Adrenal gland (tissue), 5 donors: ENCODE measurements around the gene EMILIN2.

Experiments used
- POLR2A ChIP-seq, 2 donors: fragments of 450-650 bp; IDR thresholded peaks; one replicate each; pipeline ENCODE4 v1.6.1; 2017; ENCODE audit warnings: antibody characterized with exemption in 2 of 2, mild to moderate bottlenecking in 2 of 2, moderate library complexity in 1 of 2
- TF ChIP-seq, protein P1 (sequence below), 6 experiments: fragments of 450-650 bp in 4 of 6; fragments of 200-600 bp in 2 of 6; sonication (generic) in 1 of 6; IDR thresholded peaks; 1 replicate in 5 of 6; 2 replicates in 1 of 6; pipeline versions ENCODE4 v1.5.1 to v1.8.0; 2016 to 2021; ENCODE audit warnings: antibody characterized with exemption in 6 of 6, mild to moderate bottlenecking in 2 of 6, moderate library complexity in 1 of 6
- donor health status: DM: no; HTN: no; CAD: no.

DNA sequence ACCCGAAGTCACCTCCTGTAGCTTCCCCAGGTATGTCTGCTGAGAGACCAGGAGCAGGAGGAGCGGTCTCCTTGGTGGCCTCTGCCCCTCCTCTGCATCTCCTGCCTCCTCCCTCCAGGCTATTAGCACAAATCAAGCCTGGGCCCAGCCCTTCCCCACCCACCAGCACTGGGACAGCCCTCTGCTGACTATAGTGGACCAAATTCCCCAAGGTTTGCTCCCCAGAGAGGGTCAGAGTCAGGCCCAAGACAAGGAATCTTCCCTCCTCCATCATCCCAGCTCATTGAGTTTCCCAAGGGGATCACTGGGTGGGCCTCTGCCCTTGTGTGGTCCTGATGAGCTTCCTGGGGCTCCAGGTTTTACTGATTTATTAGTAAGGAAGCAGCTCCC, 62.1 kb downstream of the EMILIN2 start:
- TF ChIP-seq, protein P1, sequence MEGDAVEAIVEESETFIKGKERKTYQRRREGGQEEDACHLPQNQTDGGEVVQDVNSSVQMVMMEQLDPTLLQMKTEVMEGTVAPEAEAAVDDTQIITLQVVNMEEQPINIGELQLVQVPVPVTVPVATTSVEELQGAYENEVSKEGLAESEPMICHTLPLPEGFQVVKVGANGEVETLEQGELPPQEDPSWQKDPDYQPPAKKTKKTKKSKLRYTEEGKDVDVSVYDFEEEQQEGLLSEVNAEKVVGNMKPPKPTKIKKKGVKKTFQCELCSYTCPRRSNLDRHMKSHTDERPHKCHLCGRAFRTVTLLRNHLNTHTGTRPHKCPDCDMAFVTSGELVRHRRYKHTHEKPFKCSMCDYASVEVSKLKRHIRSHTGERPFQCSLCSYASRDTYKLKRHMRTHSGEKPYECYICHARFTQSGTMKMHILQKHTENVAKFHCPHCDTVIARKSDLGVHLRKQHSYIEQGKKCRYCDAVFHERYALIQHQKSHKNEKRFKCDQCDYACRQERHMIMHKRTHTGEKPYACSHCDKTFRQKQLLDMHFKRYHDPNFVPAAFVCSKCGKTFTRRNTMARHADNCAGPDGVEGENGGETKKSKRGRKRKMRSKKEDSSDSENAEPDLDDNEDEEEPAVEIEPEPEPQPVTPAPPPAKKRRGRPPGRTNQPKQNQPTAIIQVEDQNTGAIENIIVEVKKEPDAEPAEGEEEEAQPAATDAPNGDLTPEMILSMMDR (IDR thresholded peaks at IDR 0.05): no peak
- TF ChIP-seq POLR2A (IDR thresholded peaks at IDR 0.05): no peak
